Activated effector memory CD4-positive, alpha-beta T cell treated with anti-CD3 and anti-CD28 coated beads, Interleukin-2, amount 50 U/mL, for 16 hours (primary cell): ENCODE data around the gene CARD14.
"Not testable (repeated sequence)": the region's sequence is repeated elsewhere in the genome, so short reads cannot be mapped to it uniquely, and the experiment has no call there.

ENCODE experiments used
- DNase-seq: peaks from one replicate; pipeline ENCODE4 v3.0.0-alpha.2; 2020

The CARD14 gene

GRCh38 chr17:80229011-80229410 lies 59.2 kb downstream of the CARD14 start:
- no peak for DNase-seq

GRCh38 chr17:80232438-80232837 lies 62.6 kb downstream of the CARD14 start:
- DNase-seq: no peak

- no peak for DNase-seq
Observed at GRCh38 chr17:80233202-80233601, 63.4 kb downstream of the CARD14 start.

- no peak for DNase-seq
Observed at GRCh38 chr17:80236911-80237310, 67.1 kb downstream of the CARD14 start.

- no peak for DNase-seq
Observed at GRCh38 chr17:80237386-80237785, 67.6 kb downstream of the CARD14 start.

GRCh38 chr17:80242505-80242904 lies 72.7 kb downstream of the CARD14 start:
- no peak for DNase-seq

GRCh38 chr17:80243526-80244433 lies 74.0 kb downstream of the CARD14 start:
- DNase-seq: no peak

GRCh38 chr17:80244448-80244847 lies 74.6 kb downstream of the CARD14 start:
- DNase-seq: not testable (repeated sequence)

- no peak for DNase-seq
Observed at GRCh38 chr17:80244871-80245509, 75.2 kb downstream of the CARD14 start.

GRCh38 chr17:80245566-80246265 lies 75.9 kb downstream of the CARD14 start:
- DNase-seq: no peak

GRCh38 chr17:80246266-80246681 lies 76.4 kb downstream of the CARD14 start:
- no peak for DNase-seq

GRCh38 chr17:80246726-80247125 lies 76.9 kb downstream of the CARD14 start:
- no peak for DNase-seq

GRCh38 chr17:80247561-80247960 lies 77.7 kb downstream of the CARD14 start:
- no peak for DNase-seq

GRCh38 chr17:80248001-80248893 lies 78.4 kb downstream of the CARD14 start:
- DNase-seq: no peak

GRCh38 chr17:80248894-80249710 lies 79.3 kb downstream of the CARD14 start:
- DNase-seq: no peak

- no peak for DNase-seq
Observed at GRCh38 chr17:80251966-80252365, 82.1 kb downstream of the CARD14 start.

GRCh38 chr17:80252871-80253270 lies 83.0 kb downstream of the CARD14 start:
- DNase-seq: peak; percentile 95

GRCh38 chr17:80253631-80254395 lies 84.0 kb downstream of the CARD14 start:
- DNase-seq: no peak

GRCh38 chr17:80254396-80255251 lies 84.8 kb downstream of the CARD14 start:
- DNase-seq: peak; percentile 86

GRCh38 chr17:80256034-80256350 lies 86.2 kb downstream of the CARD14 start:
- DNase-seq: no peak
